ENCODE results near the gene CACNA1S. TPM values are rescaled to one million over a fixed set of nuclear protein-coding genes. Genes with fewer than 3 reads are reported as not detected.

Gene CACNA1S
- total and polyA plus RNA-seq, 2 of the 13 experiments (the other 11 are each of a cell fraction or from before 2014, with no cell fraction given), result not detected

- peaks cover 0 to 7% of the 10 kb centered on the region in 2 experiments; a peak in 1 of 5 replicates for H3K27me3 ChIP-seq (ENCODE audit: control insufficient read depth in 1 of 2, insufficient read depth in 2 of 2, low read length in 2 of 2)
- no peaks in the 10 kb centered on the region for H3K9me3 ChIP-seq (ENCODE audit: low read length)
- POLR2A ChIA-PET, result no interaction called here
- BruUV-seq (replicated peaks), result no TSS peak
- CTCF ChIA-PET (ENCODE audit: low intra/inter-chr PET ratio, low total read pairs), result no interaction called here
- H3K36me3 ChIP-seq (replicated peaks in 1 of 2; ENCODE audit: control insufficient read depth in 1 of 2, insufficient read depth in 2 of 2, low read length in 2 of 2), result no peaks in the 10 kb centered on the region
- in situ Hi-C loops (cut with HindIII; ENCODE audit: extremely low pct_ligation_motif_present, low pct_unique_long_range_greater_than_20kb) (no loop called here), intact Hi-C loops (cut with micrococcal nuclease; ENCODE audit: unreplicated experiment) (no loop called here)
- H2AFZ ChIP-seq (ENCODE audit: low read length), result no peak overlapping the region
- DNase-seq (ENCODE audit: low spot score), result no peak
- no peak overlapping the region for H3K27ac ChIP-seq (ENCODE audit: extremely low read length, insufficient read depth, low read length)
- FAIRE-seq, result no peak
- H3K9ac ChIP-seq (ENCODE audit: insufficient read depth, low read depth, low read length), result no peak overlapping the region
- H4K20me1 ChIP-seq (ENCODE audit: insufficient read depth, low read length), result no peaks in the 10 kb centered on the region
- WGBS (ENCODE audit: low lambda C conversion rate), result 29% methylated on average over 5 of the region's 5 CpGs
- no peak overlapping the region for H3K4me3 ChIP-seq (replicated peaks in 1 of 3; ENCODE audit: insufficient read depth in 1 of 3, low read depth in 2 of 3, low read length in 3 of 3)
- TF ChIP-seq ZNF616 (CRISPR knock-in tag; IDR thresholded peaks at IDR 0.05; ENCODE audit: low read depth) (no peak), NFE2 (CRISPR knock-in tag; IDR thresholded peaks at IDR 0.05) (no peak), SRSF1 (optimal IDR thresholded peaks at IDR 0.05; ENCODE audit: low read depth, low read length) (no peak), KDM5B (CRISPR knock-in tag; IDR thresholded peaks at IDR 0.05; ENCODE audit: borderline replicate concordance) (no peak), FOXC1 (CRISPR knock-in tag; IDR thresholded peaks at IDR 0.05; ENCODE audit: borderline replicate concordance) (no peak), PCBP2 (optimal IDR thresholded peaks at IDR 0.05; ENCODE audit: low read depth, low read length, poor library complexity, severe bottlenecking) (no peak), ZNF180 (CRISPR knock-in tag; IDR thresholded peaks at IDR 0.05; ENCODE audit: borderline replicate concordance, low read depth) (no peak), XBP1 (CRISPR knock-in tag; IDR thresholded peaks at IDR 0.05) (no peak), NFAT5 (CRISPR knock-in tag; IDR thresholded peaks at IDR 0.05) (no peak), TBX3 (IDR thresholded peaks at IDR 0.05; ENCODE audit: borderline replicate concordance) (no peak), HCFC1 (IDR thresholded peaks at IDR 0.05; ENCODE audit: low read depth, low read length) (no peak), ZNF570 (CRISPR knock-in tag; IDR thresholded peaks at IDR 0.05; ENCODE audit: borderline replicate concordance) (no peak), TFE3 (CRISPR knock-in tag; IDR thresholded peaks at IDR 0.05) (no peak), ZNF629 (CRISPR knock-in tag; conservative IDR thresholded peaks at IDR 0.05) (no peak)
- no peak overlapping the region for H3K4me2 ChIP-seq (ENCODE audit: low read depth, low read length)
- no peaks in the 10 kb centered on the region for H3K79me2 ChIP-seq (ENCODE audit: insufficient read depth, low read length)
- no peak for ATAC-seq
- peaks cover 15% of the 10 kb centered on the region for H3K4me1 ChIP-seq (ENCODE audit: insufficient read depth, low read length)
Measured at GRCh38 chr1:201059871-201060555, 52.2 kb downstream of the CACNA1S start.
